ENCODE data around the gene FCHSD2.

DNA sequence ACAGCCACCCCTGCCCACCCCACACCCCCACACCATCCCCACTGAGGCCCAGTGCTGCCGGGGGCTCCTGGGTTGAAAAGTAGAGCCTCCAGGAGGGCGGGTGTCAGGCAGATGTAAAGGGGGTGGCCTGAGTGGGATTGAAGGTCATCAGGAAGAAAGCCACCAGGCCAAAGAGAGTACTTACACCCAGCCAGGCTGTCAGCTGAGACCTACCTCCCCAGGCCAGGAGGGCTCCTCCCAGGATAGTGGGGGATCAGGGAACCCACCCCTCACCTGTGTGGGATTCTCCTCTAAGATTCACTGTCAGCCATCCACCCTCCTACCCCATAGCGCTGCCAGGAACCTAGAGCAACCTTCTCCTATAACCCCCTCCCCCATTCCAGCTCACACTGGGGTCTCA is 17.2 kb upstream of the FCHSD2 start:
- TF ChIP-seq PHF8 (CRISPR knock-in tag; IDR thresholded peaks at IDR 0.05) (no peak), HNRNPH1 (optimal IDR thresholded peaks at IDR 0.05; ENCODE audit: low read depth, low read length) (no peak), RNF2 (conservative IDR thresholded peaks at IDR 0.05; ENCODE audit: low read depth) (no peak), HNF4A (CRISPR knock-in tag; IDR thresholded peaks at IDR 0.05) (no peak), YY1 (IDR thresholded peaks at IDR 0.05; ENCODE audit: insufficient read depth, insufficient replicate concordance, low read depth, low read length) (no peak)
- TF ChIP-seq, protein P1, sequence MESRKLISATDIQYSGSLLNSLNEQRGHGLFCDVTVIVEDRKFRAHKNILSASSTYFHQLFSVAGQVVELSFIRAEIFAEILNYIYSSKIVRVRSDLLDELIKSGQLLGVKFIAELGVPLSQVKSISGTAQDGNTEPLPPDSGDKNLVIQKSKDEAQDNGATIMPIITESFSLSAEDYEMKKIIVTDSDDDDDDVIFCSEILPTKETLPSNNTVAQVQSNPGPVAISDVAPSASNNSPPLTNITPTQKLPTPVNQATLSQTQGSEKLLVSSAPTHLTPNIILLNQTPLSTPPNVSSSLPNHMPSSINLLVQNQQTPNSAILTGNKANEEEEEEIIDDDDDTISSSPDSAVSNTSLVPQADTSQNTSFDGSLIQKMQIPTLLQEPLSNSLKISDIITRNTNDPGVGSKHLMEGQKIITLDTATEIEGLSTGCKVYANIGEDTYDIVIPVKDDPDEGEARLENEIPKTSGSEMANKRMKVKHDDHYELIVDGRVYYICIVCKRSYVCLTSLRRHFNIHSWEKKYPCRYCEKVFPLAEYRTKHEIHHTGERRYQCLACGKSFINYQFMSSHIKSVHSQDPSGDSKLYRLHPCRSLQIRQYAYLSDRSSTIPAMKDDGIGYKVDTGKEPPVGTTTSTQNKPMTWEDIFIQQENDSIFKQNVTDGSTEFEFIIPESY (CRISPR knock-in tag; IDR thresholded peaks at IDR 0.05): no peak
